HG03439 (cell line): ENCODE results near the gene COL5A3.
A peak's percentile ranks its signal among the peaks of the same experiment; 100 is the strongest.
"Not testable (repeated sequence)": the region's sequence is repeated elsewhere in the genome, so short reads cannot be mapped to it uniquely, and the experiment has no call there.

ENCODE experiments used
- ATAC-seq: cut with Tn5 transposase; IDR thresholded peaks from one replicate; pipeline ENCODE4 v1.9.1; 2021; ENCODE audit warnings: mild to moderate bottlenecking, moderate library complexity; ENCODE audit not compliant: unreplicated experiment

The COL5A3 gene

GRCh38 chr19:9940778-9941177 lies 69.5 kb downstream of the COL5A3 start:
- ATAC-seq: no peak

GRCh38 chr19:9939301-9939913 lies 70.9 kb downstream of the COL5A3 start:
- ATAC-seq: no peak

GRCh38 chr19:9937001-9937411 lies 73.3 kb downstream of the COL5A3 start:
- ATAC-seq: no peak

GRCh38 chr19:9936326-9937000 lies 73.8 kb downstream of the COL5A3 start, which contains the start of gene OLFM2:
Gene OLFM2 (minus strand): TSS chr19:9936515. CDS start chr19:9936366, 149 bp downstream.
- no peak for ATAC-seq

GRCh38 chr19:9935506-9936325 lies 74.6 kb downstream of the COL5A3 start:
- no peak for ATAC-seq

- ATAC-seq: peak; percentile 42
Observed at GRCh38 chr19:9934132-9934950, 76.0 kb downstream of the COL5A3 start.

- ATAC-seq: no peak
Observed at GRCh38 chr19:9932835-9933234, 77.5 kb downstream of the COL5A3 start.

- ATAC-seq: no peak
Observed at GRCh38 chr19:9931629-9932028, 78.7 kb downstream of the COL5A3 start.

- ATAC-seq: no peak
Observed at GRCh38 chr19:9923440-9923839, 86.9 kb downstream of the COL5A3 start.

GRCh38 chr19:9922782-9923379 lies 87.4 kb downstream of the COL5A3 start:
- not testable (repeated sequence) for ATAC-seq

- ATAC-seq: no peak
Observed at GRCh38 chr19:9917321-9917720, 93.0 kb downstream of the COL5A3 start.

GRCh38 chr19:9916719-9917118 lies 93.6 kb downstream of the COL5A3 start:
- no peak for ATAC-seq

GRCh38 chr19:9914315-9915207 lies 95.7 kb downstream of the COL5A3 start:
- ATAC-seq: peak; percentile 59

GRCh38 chr19:9914001-9914314 lies 96.3 kb downstream of the COL5A3 start:
- ATAC-seq: no peak

- no peak for ATAC-seq
Observed at GRCh38 chr19:9913237-9914000, 96.9 kb downstream of the COL5A3 start.

GRCh38 chr19:9912551-9913236 lies 97.6 kb downstream of the COL5A3 start:
- ATAC-seq: no peak

- no peak for ATAC-seq
Observed at GRCh38 chr19:9911524-9912185, 98.6 kb downstream of the COL5A3 start.

- ATAC-seq: no peak
Observed at GRCh38 chr19:9910625-9911024, 99.7 kb downstream of the COL5A3 start.
